H1 (cell line): Measurements from ENCODE around the gene ADIPOR1. TPM values are rescaled to one million over a fixed set of nuclear protein-coding genes. Genes with fewer than 3 reads are reported as not detected.

ENCODE experiments used
- CTCF ChIA-PET: fragments of 300-600 bp; sonication (Branson Sonifier 250); formaldehyde crosslinking; loops from one replicate; lab custom pipeline; 2021; ENCODE audit not compliant: partially characterized antibody; lab: Charles Lee
- POLR2A ChIA-PET: fragments of 300-600 bp; sonication (Branson Sonifier 250); formaldehyde crosslinking; loops from one replicate; lab custom pipeline; 2021; ENCODE audit warnings: inconsistent platforms; ENCODE audit not compliant: partially characterized antibody; lab: Charles Lee
- DNase-seq, 2 experiments: peaks; one replicate each; pipeline versions ENCODE4 v3.0.0 to v3.0.0-alpha.2; 2010 to 2022; ENCODE audit warnings: low spot score in 2 of 2, low read depth in 1 of 2, mixed read lengths in 1 of 2
- FAIRE-seq: peaks from 2 replicates; lab custom pipeline; 2011; peaks lifted over from hg19 to GRCh38; lab: Jason Lieb, UNC
- H2AFZ ChIP-seq: 2 replicates; pipeline ENCODE4 v1.8.1; 2012; ENCODE audit warnings: low read length, inconsistent platforms
- H2AK5ac ChIP-seq: 2 replicates; pipeline ENCODE4 v1.6.1; 2013; ENCODE audit warnings: low read depth, low read length
- H2BK120ac ChIP-seq: replicated peaks from 2 replicates; pipeline ENCODE3; 2013; ENCODE audit warnings: low read depth, low read length, inconsistent platforms
- H2BK12ac ChIP-seq: 2 replicates; pipeline ENCODE4 v1.6.1; 2013; ENCODE audit warnings: low read depth, low read length
- H2BK15ac ChIP-seq: 2 replicates; pipeline ENCODE4 v1.6.1; 2013; ENCODE audit warnings: low read length
- H2BK20ac ChIP-seq: 2 replicates; pipeline ENCODE4 v1.6.1; 2013; ENCODE audit warnings: low read length
- H2BK5ac ChIP-seq: 2 replicates; pipeline ENCODE4 v1.6.1; 2013; ENCODE audit warnings: low read depth, low read length
- H3K14ac ChIP-seq: 2 replicates; pipeline ENCODE4 v1.6.1; 2013; ENCODE audit warnings: inconsistent platforms; ENCODE audit not compliant: insufficient read length
- H3K18ac ChIP-seq: 2 replicates; pipeline ENCODE4 v1.6.1; 2013; ENCODE audit warnings: low read length; ENCODE audit errors: extremely low read depth
- H3K23ac ChIP-seq: 2 replicates; pipeline ENCODE4 v1.6.1; 2013; ENCODE audit warnings: inconsistent platforms; ENCODE audit not compliant: insufficient read length
- H3K23me2 ChIP-seq: 2 replicates; pipeline ENCODE4 v1.6.1; 2013; ENCODE audit warnings: low read depth, low read length
- H3K27ac ChIP-seq: 2 replicates; pipeline ENCODE4 v1.6.1; 2011; ENCODE audit warnings: low read depth, low read length, inconsistent platforms
- H3K27me3 ChIP-seq, 4 experiments: replicated peaks in 1 of 4; 1 replicate in 1 of 4; 2 replicates in 3 of 4; pipeline versions ENCODE4 v1.6.1 to v1.8.1; 2011 to 2013; ENCODE audit warnings: low read length in 3 of 4, mild to moderate bottlenecking in 3 of 4, inconsistent platforms in 2 of 4, mixed read lengths in 2 of 4, moderate library complexity in 1 of 4; ENCODE audit not compliant: control insufficient read depth in 3 of 4, insufficient read depth in 3 of 4; ENCODE audit errors: extremely low read depth in 1 of 4
- H3K36me3 ChIP-seq, 4 experiments: 2 replicates each; pipeline versions ENCODE4 v1.6.1 to v1.8.1; 2011 to 2013; ENCODE audit warnings: mild to moderate bottlenecking in 4 of 4, low read length in 3 of 4, moderate library complexity in 2 of 4, control low read depth in 1 of 4, inconsistent platforms in 1 of 4; ENCODE audit not compliant: insufficient read depth in 4 of 4, control insufficient read depth in 2 of 4
- H3K4ac ChIP-seq: replicated peaks from 2 replicates; pipeline ENCODE3; 2013; ENCODE audit warnings: low read length, low read depth, mixed read lengths, inconsistent platforms; ENCODE audit not compliant: insufficient read length
- H3K4me1 ChIP-seq, 4 experiments: replicated peaks in 1 of 4; 1 replicate in 1 of 4; 2 replicates in 3 of 4; pipeline versions ENCODE4 v1.6.1 to v1.8.1; 2011 to 2013; ENCODE audit warnings: low read length in 3 of 4, inconsistent platforms in 2 of 4, mixed read lengths in 1 of 4; ENCODE audit not compliant: insufficient read depth in 4 of 4, control insufficient read depth in 3 of 4
- H3K4me2 ChIP-seq, 2 experiments: 2 replicates each; pipeline versions ENCODE4 v1.6.1 to v1.8.1; 2011 to 2013; ENCODE audit warnings: low read depth in 2 of 2, low read length in 2 of 2, control low read depth in 1 of 2, inconsistent platforms in 1 of 2, mild to moderate bottlenecking in 1 of 2; ENCODE audit not compliant: insufficient read depth in 1 of 2
- H3K4me3 ChIP-seq, 4 experiments: fragments of 200-600, 300-600 bp in 1 of 4; sonication (generic), shearing (Covaris generic), sonication (Bioruptor Twin) in 1 of 4; 2 replicates each; pipeline versions ENCODE4 v1.5.1 to v1.8.1; 2011 to 2016; ENCODE audit warnings: low read length in 4 of 4, low read depth in 3 of 4, control low read depth in 2 of 4, inconsistent platforms in 2 of 4, mild to moderate bottlenecking in 2 of 4, mixed read lengths in 1 of 4, moderate library complexity in 1 of 4; ENCODE audit not compliant: insufficient read depth in 2 of 4; ENCODE audit errors: extremely low read depth in 1 of 4
- H3K56ac ChIP-seq: replicated peaks from 2 replicates; pipeline ENCODE3; 2013; ENCODE audit warnings: low read depth, mild to moderate bottlenecking, mixed read lengths, low read length, inconsistent platforms; ENCODE audit not compliant: insufficient read length
- H3K79me1 ChIP-seq: 2 replicates; pipeline ENCODE4 v1.6.1; 2013; ENCODE audit warnings: low read depth, low read length, control low read depth
- H3K79me2 ChIP-seq, 2 experiments: 2 replicates each; pipeline versions ENCODE4 v1.6.1 to v1.8.1; 2012 to 2013; ENCODE audit warnings: low read length in 2 of 2, mild to moderate bottlenecking in 2 of 2, inconsistent platforms in 1 of 2; ENCODE audit not compliant: insufficient read depth in 2 of 2, control insufficient read depth in 1 of 2
- H3K9ac ChIP-seq, 4 experiments: replicated peaks in 1 of 4; 1 replicate in 1 of 4; 2 replicates in 3 of 4; pipeline versions ENCODE4 v1.6.1 to v1.8.1; 2011 to 2013; ENCODE audit warnings: low read depth in 3 of 4, low read length in 3 of 4, control low read depth in 2 of 4, mild to moderate bottlenecking in 2 of 4, moderate library complexity in 2 of 4, inconsistent platforms in 1 of 4; ENCODE audit errors: extremely low read depth in 1 of 4
- H3K9me3 ChIP-seq, 2 experiments: 2 replicates each; pipeline versions ENCODE4 v1.6.1 to v1.8.1; 2012 to 2013; ENCODE audit warnings: mild to moderate bottlenecking in 2 of 2, moderate library complexity in 2 of 2, control low read depth in 1 of 2, inconsistent platforms in 1 of 2, low read depth in 1 of 2, low read length in 1 of 2, mixed read lengths in 1 of 2; ENCODE audit not compliant: insufficient read depth in 2 of 2
- H4K20me1 ChIP-seq, 2 experiments: replicated peaks in 1 of 2; 2 replicates each; pipeline versions ENCODE3 to v1.8.1; 2011 to 2013; ENCODE audit warnings: inconsistent platforms in 2 of 2, low read length in 2 of 2, mild to moderate bottlenecking in 1 of 2; ENCODE audit not compliant: insufficient read depth in 2 of 2, control insufficient read depth in 1 of 2
- H4K5ac ChIP-seq: 2 replicates; pipeline ENCODE4 v1.6.1; 2013; ENCODE audit warnings: low read length, low read depth, mixed read lengths, inconsistent platforms; ENCODE audit not compliant: insufficient read length
- H4K8ac ChIP-seq: 2 replicates; pipeline ENCODE4 v1.8.0; 2013; ENCODE audit warnings: mild to moderate bottlenecking, moderate library complexity, low read length, inconsistent platforms; ENCODE audit not compliant: insufficient read depth; ENCODE audit errors: extremely low read depth
- H4K91ac ChIP-seq: replicated peaks from 2 replicates; pipeline ENCODE3; 2013; ENCODE audit warnings: low read length, mixed read lengths, inconsistent platforms; ENCODE audit not compliant: insufficient read length
- BACH1 ChIP-seq: IDR thresholded peaks from 2 replicates; pipeline ENCODE4 v1.6.1; 2012; ENCODE audit warnings: low read length, improper control_type of control experiment
- CBX8 ChIP-seq: fragments of 300-800, 300-1000 bp; sonication (generic); IDR thresholded peaks from 2 replicates; pipeline ENCODE4 v1.7.1; 2016; ENCODE audit warnings: low read depth, low read length, borderline replicate concordance
- CHD1 ChIP-seq: IDR thresholded peaks from 2 replicates; pipeline ENCODE4 v1.6.1; 2012; ENCODE audit warnings: low read depth, low read length, improper control_type of control experiment
- FOSL1 ChIP-seq: IDR thresholded peaks from 2 replicates; pipeline ENCODE4 v1.6.1; 2011; ENCODE audit warnings: mild to moderate bottlenecking, low read depth, low read length, moderate library complexity; ENCODE audit not compliant: insufficient read depth
- GTF2F1 ChIP-seq: IDR thresholded peaks from 2 replicates; pipeline ENCODE4 v1.6.1; 2012; ENCODE audit warnings: low read depth, low read length, improper control_type of control experiment, borderline replicate concordance
- HDAC6 ChIP-seq: IDR thresholded peaks from one replicate; pipeline ENCODE4 v1.7.1; 2012; ENCODE audit warnings: low read depth, mild to moderate bottlenecking, inconsistent platforms, low read length, moderate library complexity
- KDM4A ChIP-seq: IDR thresholded peaks from one replicate; pipeline ENCODE4 v1.7.1; 2012; ENCODE audit warnings: low read depth, mild to moderate bottlenecking, moderate library complexity, low read length, inconsistent platforms; ENCODE audit not compliant: severe bottlenecking
- NRF1 ChIP-seq: IDR thresholded peaks from 2 replicates; pipeline ENCODE4 v1.6.1; 2011; ENCODE audit warnings: mild to moderate bottlenecking, low read depth, low read length, improper control_type of control experiment
- POLR2AphosphoS5 ChIP-seq: IDR thresholded peaks from 2 replicates; pipeline ENCODE4 v1.6.1; 2011; ENCODE audit warnings: low read depth, low read length
- POU5F1 ChIP-seq: IDR thresholded peaks from 2 replicates; pipeline ENCODE4 v1.6.1; 2011; ENCODE audit warnings: low read depth, mild to moderate bottlenecking, low read length, moderate library complexity
- RFX5 ChIP-seq: IDR thresholded peaks from 2 replicates; pipeline ENCODE4 v1.6.1; 2011; ENCODE audit warnings: low read depth, low read length, improper control_type of control experiment, borderline replicate concordance
- SIX5 ChIP-seq: IDR thresholded peaks from 2 replicates; pipeline ENCODE4 v1.6.1; 2011; ENCODE audit warnings: mild to moderate bottlenecking, low read depth, low read length
- SRF ChIP-seq: IDR thresholded peaks from 2 replicates; pipeline ENCODE4 v1.6.1; 2011; ENCODE audit warnings: mild to moderate bottlenecking, low read depth, low read length, moderate library complexity
- WGBS, 2 experiments: shearing (Covaris generic) in 1 of 2; methylation state at CpG; one replicate each; pipeline versions ENCODE4 v1.1.6 to v1.1.7; 2013 to 2015; ENCODE audit warnings: low lambda C conversion rate in 2 of 2, mixed read lengths in 2 of 2, inconsistent platforms in 1 of 2, low coverage in 1 of 2, missing lambda C conversion rate in 1 of 2; ENCODE audit not compliant: insufficient replicate concordance in 2 of 2, insufficient coverage in 1 of 2, insufficient read length in 1 of 2; ENCODE audit errors: extremely low coverage in 1 of 2, missing lambda C conversion rate in 1 of 2; 5-methylcytosine and 5-hydroxymethylcytosine counted together
- polyA plus RNA-seq, 7 experiments: library from polyadenylated mRNA; depleted of rRNA in 3 of 7; stranded (reverse) in 5 of 7; unstranded in 2 of 7; fragments of >200 nt in 5 of 7; fragments of 200-250 nt in 2 of 7; gene quantifications; 1 replicate in 5 of 7; 2 replicates in 1 of 7; 4 replicates in 1 of 7; pipeline versions ENCODE4 v1.2.1 to v1.2.3, GENCODE V29; 2011 to 2013; ENCODE audit warnings: missing spikeins in 2 of 7, mixed read lengths in 2 of 7
- total RNA-seq: library from RNA; stranded (reverse); fragmentation: NEBNext Ultra II Directional; extraction: Animal tissue kit (Norgen Biotek cat#: 25700); gene quantifications from 2 replicates; pipeline ENCODE4 v1.2.1, GENCODE V29; 2021

ADIPOR1 gene
- total and polyA plus RNA-seq, 2 of the 8 experiments (the other 6 are each of a cell fraction or from before 2014, with no cell fraction given) = 69.8 to 118 TPM

GRCh38 chr1:202951437-202951836, 6.7 kb downstream of the ADIPOR1 start:
- Histone ChIP-seq H3K27ac (no peak overlapping the region), H3K14ac (no peak overlapping the region), H3K4ac (no peak overlapping the region), H3K4me1 (no peaks in the 10 kb centered on the region), H3K4me2 (no peak overlapping the region), H4K20me1 (peaks cover 0 to 6% of the 10 kb centered on the region in 2 experiments), H2BK12ac (no peak overlapping the region), H3K27me3 (no peaks in the 10 kb centered on the region), H3K36me3 (peaks cover 3 to 26% (median 17%) of the 10 kb centered on the region in 4 experiments; a peak in 7 of 8 replicates), H2BK120ac (no peak overlapping the region), H2BK5ac (no peak overlapping the region), H3K9me3 (no peaks in the 10 kb centered on the region), H2BK20ac (no peak overlapping the region), H3K18ac (no peak overlapping the region), H3K56ac (no peak overlapping the region), H3K79me1 (peaks cover 2% of the 10 kb centered on the region; the same call in 1 of the 2 replicates), H3K79me2 (peaks cover 13 to 50% of the 10 kb centered on the region in 2 experiments), H3K9ac (no peak overlapping the region), H4K91ac (no peak overlapping the region), H4K5ac (no peak overlapping the region), H4K8ac (no peak overlapping the region), H2BK15ac (no peak overlapping the region), H3K23me2 (no peaks in the 10 kb centered on the region), H2AK5ac (no peak overlapping the region), H3K23ac (no peak overlapping the region), H2AFZ (no peak overlapping the region), H3K4me3 (no peak overlapping the region)
- ChIA-PET CTCF (interaction anchor here (1.0 to 1.5 kb wide), 4 partner anchors 8 to 48 kb away, joined by 3 to 4 read pairs (median 4); no protein-coding TSS in a partner anchor), POLR2A (interaction anchor here (0.9 to 1.0 kb wide), 2 partner anchors 54 to 63 kb away, joined by 4 to 5 read pairs; partner anchors contain the start of gene RABIF)
- FAIRE-seq (no peak), DNase-seq (no peak)
- no peak for TF ChIP-seq RFX5
- no peak for TF ChIP-seq KDM4A
- no peak for TF ChIP-seq NRF1
- no peak for TF ChIP-seq POU5F1
- no peak for TF ChIP-seq SIX5
- TF ChIP-seq CHD1 = no peak
- no peak for TF ChIP-seq SRF
- TF ChIP-seq GTF2F1 = no peak
- TF ChIP-seq FOSL1 = no peak
- TF ChIP-seq CBX8 = no peak
- no peak for TF ChIP-seq POLR2AphosphoS5
- TF ChIP-seq HDAC6 = no peak
- TF ChIP-seq BACH1 = no peak
- WGBS, 2 experiments = 88% methylated on average over 2 of the region's 2 CpGs; no CpG with 5 or more reads in 1 of the 2 experiments
